ENCODE data around the gene UHRF2. TPM values are rescaled to one million over a fixed set of nuclear protein-coding genes. Genes with fewer than 3 reads are reported as not detected.

The UHRF2 gene
- total RNA-seq, 6 experiments from 2014 or later, result 23.3 to 34.9 (median 26.2) TPM

DNA sequence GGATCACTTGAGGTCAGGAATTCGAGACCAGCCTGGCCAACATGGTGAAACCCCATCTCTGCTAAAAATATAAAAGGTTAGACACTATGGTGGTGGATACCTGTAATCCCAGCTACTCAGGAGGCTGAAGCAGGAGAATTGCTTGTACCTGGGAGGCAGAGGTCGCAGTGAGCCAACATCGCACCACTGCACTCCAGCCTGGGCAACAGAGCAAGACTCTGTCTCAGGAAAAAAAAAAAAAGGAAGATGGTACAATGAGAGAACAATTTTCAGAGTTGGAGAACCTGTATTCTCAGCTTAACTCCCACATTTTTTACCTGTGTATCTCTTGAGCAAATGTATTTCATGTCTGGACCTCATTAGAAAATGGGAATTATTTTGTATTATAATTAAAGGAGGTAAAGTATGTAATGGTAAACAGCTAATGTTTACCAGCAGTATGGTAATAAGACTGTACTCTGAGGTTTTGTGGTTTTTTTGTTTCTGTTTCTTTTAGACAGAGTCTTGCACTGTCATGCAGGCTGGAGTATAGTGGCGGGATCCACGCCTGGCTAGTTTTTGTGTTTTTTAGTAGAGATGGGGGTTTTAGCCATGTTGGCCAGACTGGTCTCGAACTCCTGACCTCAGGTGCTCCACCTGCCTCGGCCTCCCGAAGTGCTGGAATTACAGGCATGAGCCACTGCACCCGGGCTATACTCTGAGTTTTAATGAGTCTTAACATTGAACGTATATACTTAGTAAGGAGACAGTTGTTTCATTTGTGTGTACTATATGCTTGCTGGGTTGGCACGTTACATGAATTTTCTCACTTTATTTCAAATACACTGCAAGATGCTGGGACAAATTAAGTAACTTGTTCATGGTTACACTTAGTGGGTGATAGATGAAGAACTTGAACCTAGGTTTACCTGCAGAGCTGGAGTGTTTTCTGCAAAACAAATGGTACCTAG lies 16.2 kb downstream of the UHRF2 start:
- H3K4me3 Mint-ChIP-seq, result no peak overlapping the region
- no peak overlapping the region for H3K27ac Mint-ChIP-seq
- peaks cover 68% of the 10 kb centered on the region for H3K4me1 Mint-ChIP-seq (ENCODE audit: low read depth)
- TF ChIP-seq, protein P1, sequence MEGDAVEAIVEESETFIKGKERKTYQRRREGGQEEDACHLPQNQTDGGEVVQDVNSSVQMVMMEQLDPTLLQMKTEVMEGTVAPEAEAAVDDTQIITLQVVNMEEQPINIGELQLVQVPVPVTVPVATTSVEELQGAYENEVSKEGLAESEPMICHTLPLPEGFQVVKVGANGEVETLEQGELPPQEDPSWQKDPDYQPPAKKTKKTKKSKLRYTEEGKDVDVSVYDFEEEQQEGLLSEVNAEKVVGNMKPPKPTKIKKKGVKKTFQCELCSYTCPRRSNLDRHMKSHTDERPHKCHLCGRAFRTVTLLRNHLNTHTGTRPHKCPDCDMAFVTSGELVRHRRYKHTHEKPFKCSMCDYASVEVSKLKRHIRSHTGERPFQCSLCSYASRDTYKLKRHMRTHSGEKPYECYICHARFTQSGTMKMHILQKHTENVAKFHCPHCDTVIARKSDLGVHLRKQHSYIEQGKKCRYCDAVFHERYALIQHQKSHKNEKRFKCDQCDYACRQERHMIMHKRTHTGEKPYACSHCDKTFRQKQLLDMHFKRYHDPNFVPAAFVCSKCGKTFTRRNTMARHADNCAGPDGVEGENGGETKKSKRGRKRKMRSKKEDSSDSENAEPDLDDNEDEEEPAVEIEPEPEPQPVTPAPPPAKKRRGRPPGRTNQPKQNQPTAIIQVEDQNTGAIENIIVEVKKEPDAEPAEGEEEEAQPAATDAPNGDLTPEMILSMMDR (IDR thresholded peaks at IDR 0.05), result no peak
- peaks cover 2% of the 10 kb centered on the region; the same call in 1 of the 2 replicates for H3K27me3 Mint-ChIP-seq (ENCODE audit: insufficient read depth)
- H3K36me3 Mint-ChIP-seq (ENCODE audit: low read depth), result peaks cover 19% of the 10 kb centered on the region; the same call in 1 of the 2 replicates
- no peak for DNase-seq
- H3K9me3 Mint-ChIP-seq, result no peaks in the 10 kb centered on the region

DNA sequence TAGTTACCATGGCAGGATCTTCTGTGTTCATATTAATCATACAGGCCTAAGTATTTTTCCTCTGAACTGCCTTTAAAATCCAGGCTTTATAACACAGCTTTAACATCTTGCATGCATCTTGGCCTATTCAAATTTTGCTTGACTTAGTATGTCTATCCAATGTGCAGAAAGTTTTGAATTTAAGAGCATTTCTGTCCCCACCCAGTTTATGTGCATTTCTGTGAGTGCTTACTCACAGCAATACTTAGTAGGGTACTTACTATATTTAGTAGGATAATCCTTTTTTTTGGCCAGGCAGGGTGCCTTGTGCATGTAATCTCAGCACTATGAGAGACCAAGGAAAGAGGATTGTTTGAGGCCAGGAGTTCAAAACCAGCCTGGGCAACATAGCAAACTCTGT lies 18.0 kb downstream of the UHRF2 start:
- Mint-ChIP-seq H3K36me3 (ENCODE audit: low read depth) (peaks cover 12% of the 10 kb centered on the region; the same call in 1 of the 2 replicates), H3K27me3 (ENCODE audit: insufficient read depth) (peaks cover 2% of the 10 kb centered on the region; the same call in 1 of the 2 replicates), H3K27ac (peak overlapping the region; percentile 64), H3K4me3 (no peak overlapping the region), H3K4me1 (ENCODE audit: low read depth) (peaks cover 52% of the 10 kb centered on the region), H3K9me3 (no peaks in the 10 kb centered on the region)
- TF ChIP-seq, protein P1 (IDR thresholded peaks at IDR 0.05), result no peak
- DNase-seq, result no peak

DNA sequence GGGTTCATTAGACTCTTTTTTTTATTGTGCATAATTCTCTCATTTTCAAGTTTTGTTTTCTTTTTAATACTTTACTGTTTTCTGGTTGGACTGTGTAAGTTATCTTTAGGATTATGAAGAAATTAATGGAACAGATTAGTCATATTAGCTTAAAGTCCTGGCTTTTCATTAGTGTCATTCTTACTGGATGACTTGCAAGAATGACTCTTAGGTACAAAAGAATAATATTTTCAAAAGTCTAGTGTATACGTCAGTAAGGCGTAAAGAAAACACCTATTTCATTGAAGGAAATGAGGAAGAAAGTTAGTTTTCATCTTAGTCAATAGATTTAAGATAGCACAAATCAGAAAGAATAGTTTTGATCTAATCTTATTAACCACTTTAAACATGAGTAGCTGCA lies 20.4 kb downstream of the UHRF2 start:
- Mint-ChIP-seq H3K4me1 (ENCODE audit: low read depth) (peaks cover 50% of the 10 kb centered on the region), H3K9me3 (no peaks in the 10 kb centered on the region), H3K27ac (peak overlapping the region; percentile 89), H3K27me3 (ENCODE audit: insufficient read depth) (peaks cover 2% of the 10 kb centered on the region; the same call in 1 of the 2 replicates), H3K36me3 (ENCODE audit: low read depth) (peaks cover 18% of the 10 kb centered on the region; the same call in 1 of the 2 replicates), H3K4me3 (peak overlapping the region; percentile 34)
- DNase-seq, result peak; percentile 53
- TF ChIP-seq, protein P1 (IDR thresholded peaks at IDR 0.05), result no peak

DNA sequence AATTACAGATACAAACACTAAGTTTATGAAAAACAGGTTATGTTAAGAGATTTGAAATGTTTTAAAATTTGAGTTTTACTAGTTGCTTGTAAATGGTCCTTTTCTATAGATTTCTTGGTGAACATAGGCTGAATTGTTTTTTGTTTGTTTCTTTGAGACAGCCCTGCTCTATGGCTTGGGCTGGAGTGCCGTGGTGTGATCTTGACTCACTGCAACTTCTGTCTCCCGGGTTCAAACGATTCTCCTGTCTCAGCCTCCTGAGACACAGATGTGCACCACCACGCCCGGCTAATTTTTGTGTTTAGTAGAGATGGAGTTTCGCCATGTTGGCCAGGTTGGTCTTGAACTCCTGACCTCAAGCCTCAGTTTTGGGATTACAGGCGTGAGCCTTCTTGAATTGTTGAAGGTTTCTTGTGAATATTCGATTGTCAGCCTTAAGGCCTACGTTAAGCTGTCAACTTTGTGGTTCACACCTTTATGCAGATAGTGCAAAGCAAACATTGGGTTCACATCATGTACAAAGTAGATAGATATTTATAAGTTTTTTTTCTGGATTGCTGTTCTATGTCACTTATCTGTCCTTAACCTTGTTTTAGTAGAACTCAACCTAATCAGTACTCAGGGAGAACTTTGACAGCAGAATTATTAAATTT lies 26.2 kb downstream of the UHRF2 start:
- Mint-ChIP-seq H3K9me3 (no peaks in the 10 kb centered on the region), H3K27ac (no peak overlapping the region), H3K36me3 (ENCODE audit: low read depth) (peaks cover 6% of the 10 kb centered on the region; the same call in 1 of the 2 replicates), H3K27me3 (ENCODE audit: insufficient read depth) (no peaks in the 10 kb centered on the region), H3K4me3 (no peak overlapping the region), H3K4me1 (ENCODE audit: low read depth) (peaks cover 40% of the 10 kb centered on the region)
- no peak for DNase-seq
- TF ChIP-seq, protein P1 (IDR thresholded peaks at IDR 0.05), result no peak

DNA sequence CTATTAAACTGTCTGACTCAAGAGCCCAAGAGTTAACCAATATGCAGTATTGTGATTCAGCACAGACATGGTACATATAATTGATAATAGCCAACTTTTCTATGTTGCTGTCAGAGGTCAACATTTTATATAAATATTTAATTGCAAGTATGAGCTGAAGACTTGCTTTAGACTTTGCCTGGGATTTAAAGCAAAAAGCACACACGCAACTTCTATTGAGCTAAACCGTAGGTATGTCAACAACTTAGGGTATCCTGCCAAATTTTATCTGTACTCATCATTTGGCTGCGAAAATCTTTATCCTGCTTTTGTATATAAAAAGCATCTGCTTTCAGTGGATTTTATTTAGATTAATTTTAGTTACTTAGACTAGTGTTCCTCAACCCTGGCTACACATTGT lies 27.4 kb downstream of the UHRF2 start:
- Mint-ChIP-seq H3K4me1 (ENCODE audit: low read depth) (peaks cover 40% of the 10 kb centered on the region), H3K4me3 (no peak overlapping the region), H3K36me3 (ENCODE audit: low read depth) (peaks cover 6% of the 10 kb centered on the region; the same call in 1 of the 2 replicates), H3K27ac (no peak overlapping the region), H3K9me3 (no peaks in the 10 kb centered on the region), H3K27me3 (ENCODE audit: insufficient read depth) (no peaks in the 10 kb centered on the region)
- TF ChIP-seq, protein P1 (IDR thresholded peaks at IDR 0.05), result no peak
- DNase-seq, result no peak
